HEK293 (cell line): ENCODE data around the gene ZXDC.

ENCODE experiments used
- MEIS1 ChIP-seq: sonication (generic); formaldehyde crosslinking; IDR thresholded peaks from 2 replicates; pipeline ENCODE4 v1.8.1; 2022; ENCODE audit warnings: missing genetic modification reagents, mild to moderate bottlenecking, borderline replicate concordance
- SP3 ChIP-seq: fragments of 450-650 bp; formaldehyde crosslinking; IDR thresholded peaks from 2 replicates; pipeline ENCODE4 v1.5.1; 2016; ENCODE audit warnings: missing biosample characterization, missing genetic modification characterization
- YY1 ChIP-seq: fragments of 450-650 bp; formaldehyde crosslinking; IDR thresholded peaks from 2 replicates; pipeline ENCODE4 v1.5.1; 2018; ENCODE audit warnings: missing biosample characterization, missing genetic modification characterization
- ZBTB8A ChIP-seq: fragments of 450-650 bp; formaldehyde crosslinking; IDR thresholded peaks from 2 replicates; pipeline ENCODE4 v1.5.1; 2016; ENCODE audit warnings: missing biosample characterization, missing genetic modification characterization
- ZNF112 ChIP-seq: fragments of 450-650 bp; formaldehyde crosslinking; IDR thresholded peaks from 2 replicates; pipeline ENCODE4 v1.5.0; 2017; ENCODE audit warnings: missing biosample characterization, missing genetic modification characterization
- ZNF16 ChIP-seq: fragments of 450-650 bp; formaldehyde crosslinking; IDR thresholded peaks from 2 replicates; pipeline ENCODE4 v1.5.1; 2016; ENCODE audit warnings: low read depth, missing biosample characterization, missing genetic modification characterization
- ZNF274 ChIP-seq, 2 experiments: fragments of 200-500 bp in 1 of 2; fragments of 450-650 bp in 1 of 2; sonication (Bioruptor generic) in 1 of 2; formaldehyde crosslinking in 1 of 2; IDR thresholded peaks; 2 replicates each; pipeline versions ENCODE4 v1.5.1 to v1.6.1; 2014 to 2016; ENCODE audit warnings: borderline replicate concordance in 1 of 2, inconsistent platforms in 1 of 2, low read length in 1 of 2, missing biosample characterization in 1 of 2, missing genetic modification characterization in 1 of 2
- ZNF660 ChIP-seq: fragments of 450-650 bp; IDR thresholded peaks from 2 replicates; pipeline ENCODE4 v1.5.1; 2018; ENCODE audit warnings: missing biosample characterization, mild to moderate bottlenecking, missing genetic modification characterization
- ZNF776 ChIP-seq: fragments of 450-650 bp; formaldehyde crosslinking; IDR thresholded peaks from 2 replicates; pipeline ENCODE4 v1.5.0; 2017; ENCODE audit warnings: missing biosample characterization, missing genetic modification characterization, borderline replicate concordance
- TF ChIP-seq, protein P1 (sequence below): fragments of 450-650 bp; formaldehyde crosslinking; IDR thresholded peaks from 2 replicates; pipeline ENCODE4 v1.5.1; 2016; ENCODE audit warnings: missing biosample characterization, missing genetic modification characterization
- TF ChIP-seq, protein P2 (sequence below): fragments of 450-650 bp; formaldehyde crosslinking; IDR thresholded peaks from 2 replicates; pipeline ENCODE4 v1.5.1; 2016; ENCODE audit warnings: missing biosample characterization, missing genetic modification characterization, low read depth
- TF ChIP-seq, protein P3 (sequence below): fragments of 450-650 bp; formaldehyde crosslinking; IDR thresholded peaks from 2 replicates; pipeline ENCODE4 v1.5.1; 2016; ENCODE audit warnings: missing biosample characterization, missing genetic modification characterization, low read depth
- TF ChIP-seq, protein P4 (sequence below): fragments of 450-650 bp; formaldehyde crosslinking; IDR thresholded peaks from 2 replicates; pipeline ENCODE4 v1.5.1; 2016; ENCODE audit warnings: missing biosample characterization, missing genetic modification characterization

DNA sequence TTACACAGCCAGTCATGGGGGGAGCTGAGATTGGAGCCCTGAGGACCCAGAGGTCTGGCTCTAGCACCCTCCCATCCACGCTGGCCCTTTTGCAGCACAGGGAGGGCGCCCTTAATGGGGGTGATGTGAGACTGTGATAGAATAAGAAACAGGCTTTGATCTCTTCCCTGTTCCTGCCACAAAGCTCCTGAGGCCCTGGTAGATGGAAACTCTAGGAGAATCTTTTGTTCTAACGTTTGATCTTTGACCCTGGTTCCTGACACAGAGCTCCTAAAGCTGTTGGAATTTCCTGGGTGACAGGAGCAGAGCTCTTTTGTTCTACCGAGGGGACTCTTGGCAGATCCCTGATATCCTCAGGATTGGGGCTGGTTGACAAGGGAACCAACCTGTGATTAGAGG lies 43.1 kb upstream of the ZXDC start:
- TF ChIP-seq ZNF112 (tag by site-specific recombination) (no peak), MEIS1 (CRISPR knock-in tag) (no peak), ZNF776 (no peak), YY1 (tag by site-specific recombination) (no peak), SP3 (tag by site-specific recombination) (no peak), ZNF16 (tag by site-specific recombination) (no peak), ZNF274 (IDR thresholded peaks at IDR 0.05; ENCODE audit: low read length) (no peak), ZNF274 (tag by site-specific recombination; IDR thresholded peaks at IDR 0.05; ENCODE audit: borderline replicate concordance) (no peak), ZBTB8A (tag by site-specific recombination) (no peak), ZNF660 (tag by site-specific recombination) (no peak)
- TF ChIP-seq, protein P1, sequence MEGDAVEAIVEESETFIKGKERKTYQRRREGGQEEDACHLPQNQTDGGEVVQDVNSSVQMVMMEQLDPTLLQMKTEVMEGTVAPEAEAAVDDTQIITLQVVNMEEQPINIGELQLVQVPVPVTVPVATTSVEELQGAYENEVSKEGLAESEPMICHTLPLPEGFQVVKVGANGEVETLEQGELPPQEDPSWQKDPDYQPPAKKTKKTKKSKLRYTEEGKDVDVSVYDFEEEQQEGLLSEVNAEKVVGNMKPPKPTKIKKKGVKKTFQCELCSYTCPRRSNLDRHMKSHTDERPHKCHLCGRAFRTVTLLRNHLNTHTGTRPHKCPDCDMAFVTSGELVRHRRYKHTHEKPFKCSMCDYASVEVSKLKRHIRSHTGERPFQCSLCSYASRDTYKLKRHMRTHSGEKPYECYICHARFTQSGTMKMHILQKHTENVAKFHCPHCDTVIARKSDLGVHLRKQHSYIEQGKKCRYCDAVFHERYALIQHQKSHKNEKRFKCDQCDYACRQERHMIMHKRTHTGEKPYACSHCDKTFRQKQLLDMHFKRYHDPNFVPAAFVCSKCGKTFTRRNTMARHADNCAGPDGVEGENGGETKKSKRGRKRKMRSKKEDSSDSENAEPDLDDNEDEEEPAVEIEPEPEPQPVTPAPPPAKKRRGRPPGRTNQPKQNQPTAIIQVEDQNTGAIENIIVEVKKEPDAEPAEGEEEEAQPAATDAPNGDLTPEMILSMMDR (tag by site-specific recombination): no peak
- TF ChIP-seq, protein P2, sequence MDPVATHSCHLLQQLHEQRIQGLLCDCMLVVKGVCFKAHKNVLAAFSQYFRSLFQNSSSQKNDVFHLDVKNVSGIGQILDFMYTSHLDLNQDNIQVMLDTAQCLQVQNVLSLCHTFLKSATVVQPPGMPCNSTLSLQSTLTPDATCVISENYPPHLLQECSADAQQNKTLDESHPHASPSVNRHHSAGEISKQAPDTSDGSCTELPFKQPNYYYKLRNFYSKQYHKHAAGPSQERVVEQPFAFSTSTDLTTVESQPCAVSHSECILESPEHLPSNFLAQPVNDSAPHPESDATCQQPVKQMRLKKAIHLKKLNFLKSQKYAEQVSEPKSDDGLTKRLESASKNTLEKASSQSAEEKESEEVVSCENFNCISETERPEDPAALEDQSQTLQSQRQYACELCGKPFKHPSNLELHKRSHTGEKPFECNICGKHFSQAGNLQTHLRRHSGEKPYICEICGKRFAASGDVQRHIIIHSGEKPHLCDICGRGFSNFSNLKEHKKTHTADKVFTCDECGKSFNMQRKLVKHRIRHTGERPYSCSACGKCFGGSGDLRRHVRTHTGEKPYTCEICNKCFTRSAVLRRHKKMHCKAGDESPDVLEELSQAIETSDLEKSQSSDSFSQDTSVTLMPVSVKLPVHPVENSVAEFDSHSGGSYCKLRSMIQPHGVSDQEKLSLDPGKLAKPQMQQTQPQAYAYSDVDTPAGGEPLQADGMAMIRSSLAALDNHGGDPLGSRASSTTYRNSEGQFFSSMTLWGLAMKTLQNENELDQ: no peak
- TF ChIP-seq, protein P3, sequence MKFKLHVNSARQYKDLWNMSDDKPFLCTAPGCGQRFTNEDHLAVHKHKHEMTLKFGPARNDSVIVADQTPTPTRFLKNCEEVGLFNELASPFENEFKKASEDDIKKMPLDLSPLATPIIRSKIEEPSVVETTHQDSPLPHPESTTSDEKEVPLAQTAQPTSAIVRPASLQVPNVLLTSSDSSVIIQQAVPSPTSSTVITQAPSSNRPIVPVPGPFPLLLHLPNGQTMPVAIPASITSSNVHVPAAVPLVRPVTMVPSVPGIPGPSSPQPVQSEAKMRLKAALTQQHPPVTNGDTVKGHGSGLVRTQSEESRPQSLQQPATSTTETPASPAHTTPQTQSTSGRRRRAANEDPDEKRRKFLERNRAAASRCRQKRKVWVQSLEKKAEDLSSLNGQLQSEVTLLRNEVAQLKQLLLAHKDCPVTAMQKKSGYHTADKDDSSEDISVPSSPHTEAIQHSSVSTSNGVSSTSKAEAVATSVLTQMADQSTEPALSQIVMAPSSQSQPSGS (tag by site-specific recombination): no peak
- TF ChIP-seq, protein P4, sequence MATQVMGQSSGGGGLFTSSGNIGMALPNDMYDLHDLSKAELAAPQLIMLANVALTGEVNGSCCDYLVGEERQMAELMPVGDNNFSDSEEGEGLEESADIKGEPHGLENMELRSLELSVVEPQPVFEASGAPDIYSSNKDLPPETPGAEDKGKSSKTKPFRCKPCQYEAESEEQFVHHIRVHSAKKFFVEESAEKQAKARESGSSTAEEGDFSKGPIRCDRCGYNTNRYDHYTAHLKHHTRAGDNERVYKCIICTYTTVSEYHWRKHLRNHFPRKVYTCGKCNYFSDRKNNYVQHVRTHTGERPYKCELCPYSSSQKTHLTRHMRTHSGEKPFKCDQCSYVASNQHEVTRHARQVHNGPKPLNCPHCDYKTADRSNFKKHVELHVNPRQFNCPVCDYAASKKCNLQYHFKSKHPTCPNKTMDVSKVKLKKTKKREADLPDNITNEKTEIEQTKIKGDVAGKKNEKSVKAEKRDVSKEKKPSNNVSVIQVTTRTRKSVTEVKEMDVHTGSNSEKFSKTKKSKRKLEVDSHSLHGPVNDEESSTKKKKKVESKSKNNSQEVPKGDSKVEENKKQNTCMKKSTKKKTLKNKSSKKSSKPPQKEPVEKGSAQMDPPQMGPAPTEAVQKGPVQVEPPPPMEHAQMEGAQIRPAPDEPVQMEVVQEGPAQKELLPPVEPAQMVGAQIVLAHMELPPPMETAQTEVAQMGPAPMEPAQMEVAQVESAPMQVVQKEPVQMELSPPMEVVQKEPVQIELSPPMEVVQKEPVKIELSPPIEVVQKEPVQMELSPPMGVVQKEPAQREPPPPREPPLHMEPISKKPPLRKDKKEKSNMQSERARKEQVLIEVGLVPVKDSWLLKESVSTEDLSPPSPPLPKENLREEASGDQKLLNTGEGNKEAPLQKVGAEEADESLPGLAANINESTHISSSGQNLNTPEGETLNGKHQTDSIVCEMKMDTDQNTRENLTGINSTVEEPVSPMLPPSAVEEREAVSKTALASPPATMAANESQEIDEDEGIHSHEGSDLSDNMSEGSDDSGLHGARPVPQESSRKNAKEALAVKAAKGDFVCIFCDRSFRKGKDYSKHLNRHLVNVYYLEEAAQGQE: no peak
